ENCODE measurements around the gene MPV17.
"Not testable (repeated sequence)": the region's sequence is repeated elsewhere in the genome, so short reads cannot be mapped to it uniquely, and the experiment has no call there.

The MPV17 gene

DNA sequence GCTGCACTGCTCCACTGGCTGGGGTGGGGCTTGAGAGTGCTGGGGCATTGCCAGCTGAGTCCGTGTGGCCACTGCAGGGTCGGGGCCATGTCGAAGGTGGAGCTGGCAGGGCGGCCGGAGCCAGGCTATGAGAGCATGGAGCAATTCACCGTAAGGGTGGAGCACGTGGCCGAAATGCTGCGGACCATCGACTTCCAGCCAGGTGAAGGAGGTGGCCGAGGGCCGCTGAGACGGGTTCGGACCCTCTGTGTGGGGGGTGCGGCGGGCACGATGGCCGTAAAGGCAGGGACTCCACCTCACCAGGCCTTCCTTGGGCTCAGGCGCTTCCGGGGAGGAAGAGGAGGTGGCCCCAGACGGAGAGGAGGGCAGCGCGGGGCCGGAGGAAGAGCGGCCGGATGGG, 16.8 kb downstream of the MPV17 start:
- Histone ChIP-seq H3K36me3 (ENCODE audit: control insufficient read depth, insufficient read depth, low read length) (peaks cover 1% of the 10 kb centered on the region), H3K4me3 (replicated peaks; ENCODE audit: low read depth, low read length) (no peak overlapping the region), H3K27me3 (replicated peaks; ENCODE audit: control insufficient read depth, insufficient read depth, low read length) (no peaks in the 10 kb centered on the region; the same call in 1 of the 2 replicates)
- TF ChIP-seq, protein P1, sequence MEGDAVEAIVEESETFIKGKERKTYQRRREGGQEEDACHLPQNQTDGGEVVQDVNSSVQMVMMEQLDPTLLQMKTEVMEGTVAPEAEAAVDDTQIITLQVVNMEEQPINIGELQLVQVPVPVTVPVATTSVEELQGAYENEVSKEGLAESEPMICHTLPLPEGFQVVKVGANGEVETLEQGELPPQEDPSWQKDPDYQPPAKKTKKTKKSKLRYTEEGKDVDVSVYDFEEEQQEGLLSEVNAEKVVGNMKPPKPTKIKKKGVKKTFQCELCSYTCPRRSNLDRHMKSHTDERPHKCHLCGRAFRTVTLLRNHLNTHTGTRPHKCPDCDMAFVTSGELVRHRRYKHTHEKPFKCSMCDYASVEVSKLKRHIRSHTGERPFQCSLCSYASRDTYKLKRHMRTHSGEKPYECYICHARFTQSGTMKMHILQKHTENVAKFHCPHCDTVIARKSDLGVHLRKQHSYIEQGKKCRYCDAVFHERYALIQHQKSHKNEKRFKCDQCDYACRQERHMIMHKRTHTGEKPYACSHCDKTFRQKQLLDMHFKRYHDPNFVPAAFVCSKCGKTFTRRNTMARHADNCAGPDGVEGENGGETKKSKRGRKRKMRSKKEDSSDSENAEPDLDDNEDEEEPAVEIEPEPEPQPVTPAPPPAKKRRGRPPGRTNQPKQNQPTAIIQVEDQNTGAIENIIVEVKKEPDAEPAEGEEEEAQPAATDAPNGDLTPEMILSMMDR (IDR thresholded peaks at IDR 0.05; ENCODE audit: insufficient read depth, low read length, poor library complexity, severe bottlenecking) = no peak
- DNase-seq (ENCODE audit: extremely low read depth, insufficient read length) = no peak

DNA sequence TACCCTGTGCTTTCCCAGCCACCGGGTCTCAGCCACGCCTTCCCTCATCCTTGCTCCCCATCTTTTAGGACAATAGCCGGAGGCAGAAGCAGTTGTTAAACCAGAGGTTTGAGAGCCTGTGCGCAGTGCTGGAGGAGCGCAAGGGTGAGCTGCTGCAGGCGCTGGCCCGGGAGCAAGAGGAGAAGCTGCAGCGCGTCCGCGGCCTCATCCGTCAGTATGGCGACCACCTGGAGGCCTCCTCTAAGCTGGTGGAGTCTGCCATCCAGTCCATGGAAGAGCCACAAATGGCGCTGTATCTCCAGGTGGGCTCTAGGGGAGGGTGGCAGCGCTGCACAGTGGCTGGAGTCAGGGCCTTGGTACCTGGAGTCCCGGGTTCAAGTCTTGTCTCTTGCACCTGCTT, 17.4 kb downstream of the MPV17 start:
- no peak for DNase-seq (ENCODE audit: extremely low read depth, insufficient read length)
- Histone ChIP-seq H3K27me3 (replicated peaks; ENCODE audit: control insufficient read depth, insufficient read depth, low read length) (no peaks in the 10 kb centered on the region; the same call in 1 of the 2 replicates), H3K36me3 (ENCODE audit: control insufficient read depth, insufficient read depth, low read length) (peaks cover 1% of the 10 kb centered on the region), H3K4me3 (replicated peaks; ENCODE audit: low read depth, low read length) (no peak overlapping the region)
- TF ChIP-seq, protein P1 (IDR thresholded peaks at IDR 0.05; ENCODE audit: insufficient read depth, low read length, poor library complexity, severe bottlenecking) = no peak

DNA sequence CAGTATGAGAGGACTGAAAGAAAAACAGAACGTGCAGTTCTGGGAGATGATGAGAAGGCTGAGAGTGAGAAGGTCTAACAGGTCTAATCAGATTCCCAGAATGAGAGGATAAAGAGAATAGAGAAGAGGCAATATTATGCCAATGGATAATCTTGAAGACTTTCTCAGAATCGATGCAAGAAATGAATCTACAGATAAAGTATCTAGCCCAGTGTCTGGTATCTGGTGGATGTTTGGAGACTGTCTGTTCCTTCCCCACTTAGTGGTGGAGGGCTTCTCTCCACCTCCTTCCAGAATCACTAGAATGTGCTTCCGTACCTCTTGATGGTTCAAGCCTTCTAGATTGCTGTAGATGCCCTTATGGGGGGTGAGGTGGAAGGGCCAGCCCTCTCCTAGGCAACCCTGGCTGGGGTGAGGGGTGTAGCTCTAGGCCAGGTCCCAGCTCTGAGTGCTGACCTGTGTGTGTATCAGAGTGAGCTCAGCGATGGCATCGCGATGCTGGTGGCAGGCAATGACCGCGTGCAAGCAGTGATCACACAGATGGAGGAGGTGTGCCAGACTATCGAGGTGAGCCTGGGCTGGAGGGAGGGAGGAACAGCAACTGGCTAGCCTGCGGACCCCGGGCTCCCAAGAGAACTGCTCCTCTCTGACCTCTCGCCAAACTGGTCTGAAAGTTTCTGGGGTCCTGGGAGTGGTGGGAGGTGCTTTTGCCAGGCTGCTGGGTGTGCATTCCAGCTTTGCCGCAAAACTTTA, 18.2 kb downstream of the MPV17 start:
- no peak overlapping the region for H3K4me3 ChIP-seq (replicated peaks; ENCODE audit: low read depth, low read length)
- DNase-seq (ENCODE audit: extremely low read depth, insufficient read length) = no peak
- no peaks in the 10 kb centered on the region; the same call in 1 of the 2 replicates for H3K27me3 ChIP-seq (replicated peaks; ENCODE audit: control insufficient read depth, insufficient read depth, low read length)
- H3K36me3 ChIP-seq (ENCODE audit: control insufficient read depth, insufficient read depth, low read length) = no peaks in the 10 kb centered on the region; the same call in none of the 2 replicates
- TF ChIP-seq, protein P1 (IDR thresholded peaks at IDR 0.05; ENCODE audit: insufficient read depth, low read length, poor library complexity, severe bottlenecking) = no peak

DNA sequence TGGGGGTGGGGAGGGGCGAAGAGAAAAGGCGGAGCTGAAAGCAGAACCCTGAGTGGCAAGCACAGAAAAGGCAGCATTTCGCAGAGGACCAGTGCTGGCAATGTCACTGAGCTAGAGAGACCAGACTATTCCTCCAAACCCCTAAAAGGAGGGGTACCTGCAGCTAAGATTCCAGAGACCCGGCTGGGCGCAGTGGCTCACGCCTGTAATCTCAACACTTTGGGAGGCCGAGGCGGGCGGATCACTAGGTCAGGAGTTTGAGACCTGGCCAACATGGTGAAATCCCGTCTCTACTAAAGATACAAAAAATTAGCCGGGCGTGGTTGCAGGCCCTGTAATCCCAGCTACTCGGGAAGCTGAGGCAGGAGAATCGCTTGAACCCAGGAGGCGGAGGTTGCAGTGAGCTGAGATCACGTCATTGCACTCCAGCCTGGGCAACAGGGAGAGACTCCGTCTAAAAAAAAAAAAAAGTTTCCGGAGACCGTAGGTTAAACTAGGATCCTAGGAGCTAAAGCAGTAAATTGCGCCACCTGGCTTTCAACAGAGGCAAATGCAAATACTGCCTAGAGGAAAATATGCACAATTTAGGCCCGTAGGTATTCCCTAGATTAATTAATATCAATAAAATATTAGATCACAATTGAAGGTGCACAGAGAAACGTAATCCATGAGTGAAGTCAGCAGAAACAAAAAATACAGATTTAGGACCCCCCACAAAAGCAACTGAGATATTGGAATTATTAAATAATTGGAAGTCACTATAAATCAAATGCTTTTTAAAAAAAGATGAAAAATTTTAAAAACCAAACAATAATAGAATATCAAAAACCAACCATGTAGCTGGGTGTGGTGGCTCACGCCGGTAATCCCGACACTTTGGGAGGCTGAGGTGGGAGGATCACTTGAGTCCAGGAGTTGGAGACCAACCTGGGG, 19.5 kb downstream of the MPV17 start:
- TF ChIP-seq, protein P1 (IDR thresholded peaks at IDR 0.05; ENCODE audit: insufficient read depth, low read length, poor library complexity, severe bottlenecking) = peak; percentile 84
- DNase-seq (ENCODE audit: extremely low read depth, insufficient read length) = no peak
- Histone ChIP-seq H3K36me3 (ENCODE audit: control insufficient read depth, insufficient read depth, low read length) (no peaks in the 10 kb centered on the region; the same call in none of the 2 replicates), H3K27me3 (replicated peaks; ENCODE audit: control insufficient read depth, insufficient read depth, low read length) (no peaks in the 10 kb centered on the region; the same call in 1 of the 2 replicates), H3K4me3 (replicated peaks; ENCODE audit: low read depth, low read length) (no peak overlapping the region)

DNA sequence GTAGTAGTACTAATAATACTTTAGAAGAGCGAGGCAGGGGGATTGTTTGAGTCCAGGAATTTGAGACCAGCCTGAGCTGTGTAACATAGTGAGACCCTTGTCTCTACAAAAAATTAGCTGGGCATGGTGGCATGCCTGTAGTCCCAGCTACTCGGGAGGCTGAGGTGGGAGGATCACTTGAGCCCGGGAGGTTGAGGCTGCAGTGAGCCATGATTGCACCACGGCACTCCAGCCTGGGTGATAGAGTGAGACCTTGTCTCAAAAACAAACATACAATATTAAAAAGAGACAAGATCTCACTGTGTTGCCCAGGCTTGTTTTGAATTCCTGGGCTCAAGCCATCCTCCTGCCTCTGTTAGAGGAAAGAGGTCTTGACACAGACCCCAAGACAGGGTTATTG, 22.3 kb downstream of the MPV17 start:
- H3K27me3 ChIP-seq (replicated peaks; ENCODE audit: control insufficient read depth, insufficient read depth, low read length); H3K4me3 ChIP-seq (replicated peaks; ENCODE audit: low read depth, low read length); DNase-seq (ENCODE audit: extremely low read depth, insufficient read length); H3K36me3 ChIP-seq (ENCODE audit: control insufficient read depth, insufficient read depth, low read length): not testable (repeated sequence)

Data from GM06990 (cell line).